Mesendoderm (in vitro differentiated cells): ENCODE measurements around the gene TTLL9.

Source experiments
- DNase-seq: peaks from one replicate; pipeline ENCODE4 v3.0.0; 2013
- H2AK5ac ChIP-seq: 2 replicates; pipeline ENCODE4 v1.6.1; 2013; ENCODE audit warnings: low read length, inconsistent platforms
- H2BK120ac ChIP-seq: 2 replicates; pipeline ENCODE4 v1.6.1; 2013; ENCODE audit warnings: low read depth, mild to moderate bottlenecking, low read length, moderate library complexity, mixed read lengths
- H2BK15ac ChIP-seq: replicated peaks from 2 replicates; pipeline ENCODE4 v1.6.1; 2013; ENCODE audit warnings: low read depth, mild to moderate bottlenecking, moderate library complexity
- H2BK5ac ChIP-seq: 2 replicates; pipeline ENCODE4 v1.6.1; 2013; ENCODE audit warnings: low read length, inconsistent platforms
- H3K18ac ChIP-seq: 2 replicates; pipeline ENCODE4 v1.6.1; 2013; ENCODE audit warnings: mild to moderate bottlenecking, low read length, mixed read lengths
- H3K23ac ChIP-seq: one replicate; pipeline ENCODE4 v1.6.1; 2013; ENCODE audit warnings: low read length
- H3K27ac ChIP-seq: 2 replicates; pipeline ENCODE4 v1.5.1; 2013; ENCODE audit warnings: low read depth, mild to moderate bottlenecking, inconsistent platforms, low read length, moderate library complexity
- H3K27me3 ChIP-seq: 2 replicates; pipeline ENCODE4 v1.6.1; 2013; ENCODE audit warnings: low read length, control low read depth, mild to moderate bottlenecking, inconsistent platforms; ENCODE audit not compliant: insufficient read depth, poor library complexity
- H3K36me3 ChIP-seq: 2 replicates; pipeline ENCODE4 v1.6.1; 2013; ENCODE audit warnings: low read length, inconsistent platforms; ENCODE audit not compliant: control insufficient read depth, insufficient read depth
- H3K4ac ChIP-seq: one replicate; pipeline ENCODE4 v1.6.1; 2013; ENCODE audit warnings: low read depth, mild to moderate bottlenecking, low read length, moderate library complexity
- H3K4me1 ChIP-seq: 2 replicates; pipeline ENCODE4 v1.6.1; 2013; ENCODE audit warnings: low read depth, low read length, inconsistent platforms; ENCODE audit not compliant: control insufficient read depth
- H3K4me2 ChIP-seq: 2 replicates; pipeline ENCODE4 v1.6.1; 2013; ENCODE audit warnings: low read length
- H3K4me3 ChIP-seq: 2 replicates; pipeline ENCODE4 v1.5.1; 2013; ENCODE audit warnings: mild to moderate bottlenecking, low read length
- H3K56ac ChIP-seq: one replicate; pipeline ENCODE4 v1.6.1; 2013; ENCODE audit warnings: low read length
- H3K79me1 ChIP-seq: 2 replicates; pipeline ENCODE4 v1.6.1; 2013; ENCODE audit warnings: low read length, inconsistent platforms
- H3K79me2 ChIP-seq: 2 replicates; pipeline ENCODE4 v1.6.1; 2013; ENCODE audit warnings: mild to moderate bottlenecking, low read length; ENCODE audit not compliant: control insufficient read depth, insufficient read depth
- H3K9ac ChIP-seq: 2 replicates; pipeline ENCODE4 v1.6.1; 2013; ENCODE audit warnings: low read length, inconsistent platforms
- H4K5ac ChIP-seq: one replicate; pipeline ENCODE4 v1.6.1; 2013; ENCODE audit warnings: low read length
- H4K8ac ChIP-seq: one replicate; pipeline ENCODE4 v1.6.1; 2013; ENCODE audit warnings: low read depth, mild to moderate bottlenecking, control low read depth, low read length, moderate library complexity
- WGBS: extraction: QIAGEN DNeasy Blood & Tissue Kit; methylation state at CpG from one replicate; pipeline ENCODE4 v1.1.7; 2013; ENCODE audit warnings: low lambda C conversion rate, missing lambda C conversion rate; ENCODE audit not compliant: insufficient coverage; ENCODE audit errors: extremely low coverage; 5-methylcytosine and 5-hydroxymethylcytosine counted together

The TTLL9 gene

GRCh38 chr20:31945785-31946184 is 75.4 kb downstream of the TTLL9 start:
- no peaks in the 10 kb centered on the region for H3K27me3 ChIP-seq
- DNase-seq, result no peak
- no peak overlapping the region for H3K18ac ChIP-seq
- no peak overlapping the region for H2AK5ac ChIP-seq
- H3K4me2 ChIP-seq, result no peak overlapping the region
- H2BK5ac ChIP-seq, result no peak overlapping the region
- H2BK15ac ChIP-seq, result no peak overlapping the region
- H3K4ac ChIP-seq, result no peak overlapping the region
- peaks cover 9% of the 10 kb centered on the region for H3K79me2 ChIP-seq
- no peak overlapping the region for H3K27ac ChIP-seq
- H3K23ac ChIP-seq, result no peak overlapping the region
- H3K36me3 ChIP-seq, result peaks cover 14% of the 10 kb centered on the region
- no peak overlapping the region for H3K56ac ChIP-seq
- WGBS, result no CpG with 5 or more reads among the region's 6 CpGs
- no peak overlapping the region for H3K9ac ChIP-seq
- H4K8ac ChIP-seq, result no peak overlapping the region
- H3K79me1 ChIP-seq, result peaks cover 15% of the 10 kb centered on the region
- H3K4me1 ChIP-seq, result peaks cover 2% of the 10 kb centered on the region
- H3K4me3 ChIP-seq, result no peak overlapping the region
- H4K5ac ChIP-seq, result no peak overlapping the region
- no peak overlapping the region for H2BK120ac ChIP-seq

GRCh38 chr20:31948008-31948407 is 77.6 kb downstream of the TTLL9 start:
- H3K36me3 ChIP-seq, result peaks cover 14% of the 10 kb centered on the region
- no CpG with 5 or more reads among the region's 2 CpGs for WGBS

GRCh38 chr20:31949877-31950646 is 79.6 kb downstream of the TTLL9 start:
- H3K9ac ChIP-seq, result no peak overlapping the region
- no peak overlapping the region for H4K8ac ChIP-seq
- peaks cover 17% of the 10 kb centered on the region for H3K79me2 ChIP-seq
- no peak overlapping the region for H2BK15ac ChIP-seq
- H3K4ac ChIP-seq, result no peak overlapping the region
- H3K27ac ChIP-seq, result no peak overlapping the region
- H2BK5ac ChIP-seq, result no peak overlapping the region
- DNase-seq, result no peak
- no CpG with 5 or more reads among the region's 9 CpGs for WGBS
- no peak overlapping the region for H3K4me2 ChIP-seq
- H3K36me3 ChIP-seq, result peaks cover 14% of the 10 kb centered on the region
- H3K4me3 ChIP-seq, result no peak overlapping the region
- H3K79me1 ChIP-seq, result peaks cover 22% of the 10 kb centered on the region
- H3K56ac ChIP-seq, result no peak overlapping the region
- peaks cover 5% of the 10 kb centered on the region for H3K4me1 ChIP-seq
- H2AK5ac ChIP-seq, result no peak overlapping the region
- no peaks in the 10 kb centered on the region for H3K27me3 ChIP-seq
- H4K5ac ChIP-seq, result no peak overlapping the region
- no peak overlapping the region for H3K23ac ChIP-seq
- H3K18ac ChIP-seq, result no peak overlapping the region
- no peak overlapping the region for H2BK120ac ChIP-seq

More at GRCh38 chr20:31948008-31948407, 77.6 kb downstream of the TTLL9 start:
- Histone ChIP-seq H3K18ac (no peak overlapping the region), H2BK120ac (no peak overlapping the region), H3K79me1 (peaks cover 22% of the 10 kb centered on the region), H3K27ac (no peak overlapping the region), H3K27me3 (no peaks in the 10 kb centered on the region), H3K23ac (no peak overlapping the region), H4K5ac (no peak overlapping the region), H3K4me3 (no peak overlapping the region), H4K8ac (no peak overlapping the region), H2AK5ac (no peak overlapping the region), H3K4me1 (peaks cover 5% of the 10 kb centered on the region), H3K4ac (no peak overlapping the region), H2BK15ac (no peak overlapping the region), H3K9ac (no peak overlapping the region), H3K4me2 (no peak overlapping the region), H3K79me2 (peaks cover 17% of the 10 kb centered on the region), H2BK5ac (no peak overlapping the region), H3K56ac (no peak overlapping the region)
- DNase-seq, result peak; percentile 26

- H3K79me1 ChIP-seq, result peaks cover 22% of the 10 kb centered on the region
Observed at GRCh38 chr20:31951203-31951529, 80.7 kb downstream of the TTLL9 start.

GRCh38 chr20:31951530-31952453 is 81.4 kb downstream of the TTLL9 start, which contains the start of gene PDRG1:
Gene PDRG1, minus strand, starts transcription at chr20:31952046. Its CDS starts 85 bp downstream, at chr20:31951961.
- WGBS, result no CpG with 5 or more reads among the region's 63 CpGs
- H3K23ac ChIP-seq, result peak within 1 kb of the TSS; percentile 66

More at GRCh38 chr20:31951203-31951529, 80.7 kb downstream of the TTLL9 start:
- peaks cover 12% of the 10 kb centered on the region for H3K36me3 ChIP-seq
- peak overlapping the region; percentile 78 for H3K4me2 ChIP-seq
- H3K4me3 ChIP-seq, result peak overlapping the region; percentile 73
- H3K4ac ChIP-seq, result peak overlapping the region; percentile 41
- WGBS, result no CpG with 5 or more reads among the region's 6 CpGs
- H4K8ac ChIP-seq, result no peak overlapping the region
- peaks cover 17% of the 10 kb centered on the region for H3K79me2 ChIP-seq
- no peak overlapping the region for H3K27ac ChIP-seq
- peaks cover 5% of the 10 kb centered on the region for H3K4me1 ChIP-seq
- H4K5ac ChIP-seq, result no peak overlapping the region
- peak overlapping the region; percentile 76 for H3K9ac ChIP-seq
- H3K56ac ChIP-seq, result peak overlapping the region; percentile 86
- DNase-seq, result no peak
- H2BK5ac ChIP-seq, result no peak overlapping the region
- no peak overlapping the region for H3K23ac ChIP-seq
- H3K18ac ChIP-seq, result no peak overlapping the region
- no peak overlapping the region for H2BK15ac ChIP-seq
- H2BK120ac ChIP-seq, result no peak overlapping the region
- no peaks in the 10 kb centered on the region for H3K27me3 ChIP-seq
- H2AK5ac ChIP-seq, result no peak overlapping the region

More at GRCh38 chr20:31951530-31952453, 81.4 kb downstream of the TTLL9 start, which contains the start of gene PDRG1:
- Histone ChIP-seq H3K79me2 (peaks cover 17% of the 10 kb centered on the region), H3K4me2 (peak within 1 kb of the TSS; percentile 78), H3K4me3 (peak within 1 kb of the TSS; percentile 73), H2AK5ac (no peak within 1 kb of the TSS), H3K79me1 (peaks cover 22% of the 10 kb centered on the region), H4K8ac (peak within 1 kb of the TSS; percentile 81), H3K27ac (no peak within 1 kb of the TSS), H3K18ac (peak within 1 kb of the TSS; percentile 64), H4K5ac (no peak within 1 kb of the TSS), H2BK5ac (no peak within 1 kb of the TSS), H3K9ac (peak within 1 kb of the TSS; percentile 76), H3K4ac (peak within 1 kb of the TSS; percentile 41), H3K36me3 (peaks cover 10% of the 10 kb centered on the region), H2BK15ac (no peak within 1 kb of the TSS), H3K27me3 (no peaks in the 10 kb centered on the region), H2BK120ac (no peak within 1 kb of the TSS), H3K4me1 (peaks cover 5% of the 10 kb centered on the region), H3K56ac (peak within 1 kb of the TSS; percentile 86)
- peak; percentile 97 for DNase-seq
